ENCODE data around the gene CCSER2.
A peak's percentile ranks its signal among the peaks of the same experiment; 100 is the strongest.
"Not testable (repeated sequence)": the region's sequence is repeated elsewhere in the genome, so short reads cannot be mapped to it uniquely, and the experiment has no call there.

Gene CCSER2

GRCh38 chr10:84405662-84406061 lies 77.3 kb downstream of the CCSER2 start:
- H3K4me3 ChIP-seq (replicated peaks; ENCODE audit: low read depth, low read length): no peak overlapping the region
- TF ChIP-seq CTCF (IDR thresholded peaks at IDR 0.05; ENCODE audit: low read length, missing control alignments): no peak
- no peak for DNase-seq (ENCODE audit: low read depth)

GRCh38 chr10:84406561-84406960 lies 78.2 kb downstream of the CCSER2 start:
- no peak for TF ChIP-seq CTCF (IDR thresholded peaks at IDR 0.05; ENCODE audit: low read length, missing control alignments)
- no peak overlapping the region for H3K4me3 ChIP-seq (replicated peaks; ENCODE audit: low read depth, low read length)
- no peak for DNase-seq (ENCODE audit: low read depth)

- TF ChIP-seq CTCF (IDR thresholded peaks at IDR 0.05; ENCODE audit: low read length, missing control alignments): no peak
- no peak overlapping the region for H3K4me3 ChIP-seq (replicated peaks; ENCODE audit: low read depth, low read length)
- DNase-seq (ENCODE audit: low read depth): no peak
These were observed 79.1 kb downstream of the CCSER2 start for GRCh38 chr10:84407388-84408049.

- TF ChIP-seq CTCF (IDR thresholded peaks at IDR 0.05; ENCODE audit: low read length, missing control alignments): no peak
- no peak for DNase-seq (ENCODE audit: low read depth)
- H3K4me3 ChIP-seq (replicated peaks; ENCODE audit: low read depth, low read length): no peak overlapping the region
These were observed 84.1 kb downstream of the CCSER2 start for GRCh38 chr10:84412482-84412881.

- not testable (repeated sequence) for DNase-seq (ENCODE audit: low read depth); H3K4me3 ChIP-seq (replicated peaks; ENCODE audit: low read depth, low read length)
These were observed 85.7 kb downstream of the CCSER2 start for GRCh38 chr10:84414110-84414509.

- DNase-seq (ENCODE audit: low read depth): peak; percentile 35
- TF ChIP-seq CTCF (IDR thresholded peaks at IDR 0.05; ENCODE audit: low read length, missing control alignments): no peak
- no peak overlapping the region for H3K4me3 ChIP-seq (replicated peaks; ENCODE audit: low read depth, low read length)
These were observed 87.3 kb downstream of the CCSER2 start for GRCh38 chr10:84415539-84416244.

GRCh38 chr10:84416245-84416555 lies 87.8 kb downstream of the CCSER2 start:
- no peak for DNase-seq (ENCODE audit: low read depth)
- TF ChIP-seq CTCF (IDR thresholded peaks at IDR 0.05; ENCODE audit: low read length, missing control alignments): no peak
- H3K4me3 ChIP-seq (replicated peaks; ENCODE audit: low read depth, low read length): no peak overlapping the region
